NCI-H345 treated with DMSO at 0.1 percent for 48 hours (cell line): ENCODE data around the gene SMAD3.

ENCODE experiments used
- DNase-seq: peaks from one replicate; lab custom pipeline; 2025; ENCODE audit not compliant: unreplicated experiment; lab: John Stamatoyannopoulos, UW

Gene SMAD3

GRCh38 chr15:67080118-67080899 is 14.9 kb downstream of the SMAD3 start:
- DNase-seq = no peak

- no peak for DNase-seq
These were observed 15.6 kb downstream of the SMAD3 start for GRCh38 chr15:67080900-67081431.

- DNase-seq = no peak
These were observed 16.7 kb downstream of the SMAD3 start for GRCh38 chr15:67082007-67082536.

DNA sequence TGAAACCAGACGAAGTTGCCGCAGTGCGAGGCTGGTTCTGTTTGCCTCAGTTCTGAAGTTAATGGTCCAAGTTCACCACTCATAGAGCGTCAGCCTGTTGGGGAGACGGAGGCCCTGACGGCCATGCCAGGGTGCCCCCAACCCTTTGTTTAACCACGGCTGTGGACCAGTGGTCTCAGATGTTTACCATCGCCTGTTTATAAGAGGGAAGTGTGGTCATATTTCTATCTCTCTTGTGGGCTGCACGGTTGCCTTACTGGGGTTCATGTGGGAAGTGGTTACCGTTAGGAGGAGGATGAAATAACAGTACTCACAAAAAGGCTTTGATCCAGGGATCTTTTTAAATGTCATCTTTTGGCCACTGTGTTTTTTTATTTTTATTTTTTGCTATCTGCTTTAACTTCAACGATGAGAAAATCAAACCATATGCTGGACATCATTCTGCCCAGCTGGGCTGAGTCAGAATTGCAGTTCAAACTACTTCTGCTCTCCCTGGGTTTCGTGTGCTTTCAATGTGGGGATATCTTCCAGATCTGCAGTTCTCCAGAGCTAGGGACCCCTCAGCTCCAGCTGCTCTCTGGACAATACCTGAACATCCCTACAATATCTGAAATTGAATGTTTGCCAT is 17.8 kb downstream of the SMAD3 start:
- DNase-seq = no peak

GRCh38 chr15:67084561-67084960 is 19.2 kb downstream of the SMAD3 start:
- no peak for DNase-seq

GRCh38 chr15:67085237-67085817 is 19.9 kb downstream of the SMAD3 start:
- no peak for DNase-seq

GRCh38 chr15:67085818-67086636 is 20.6 kb downstream of the SMAD3 start:
- no peak for DNase-seq

DNA sequence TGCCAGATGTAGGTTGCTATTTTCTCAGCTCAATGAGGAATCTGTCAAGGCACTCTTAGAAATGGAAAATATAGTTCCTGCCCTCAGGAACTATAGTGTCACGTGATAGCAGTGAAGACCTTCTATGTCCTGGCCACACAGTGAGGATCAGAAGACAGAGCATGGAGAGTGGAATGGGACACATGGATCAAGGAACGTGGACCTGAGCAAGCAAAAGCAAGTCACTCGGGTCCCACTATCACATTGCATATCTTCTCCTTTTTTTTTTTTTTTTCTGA is 21.2 kb downstream of the SMAD3 start:
- no peak for DNase-seq

DNA sequence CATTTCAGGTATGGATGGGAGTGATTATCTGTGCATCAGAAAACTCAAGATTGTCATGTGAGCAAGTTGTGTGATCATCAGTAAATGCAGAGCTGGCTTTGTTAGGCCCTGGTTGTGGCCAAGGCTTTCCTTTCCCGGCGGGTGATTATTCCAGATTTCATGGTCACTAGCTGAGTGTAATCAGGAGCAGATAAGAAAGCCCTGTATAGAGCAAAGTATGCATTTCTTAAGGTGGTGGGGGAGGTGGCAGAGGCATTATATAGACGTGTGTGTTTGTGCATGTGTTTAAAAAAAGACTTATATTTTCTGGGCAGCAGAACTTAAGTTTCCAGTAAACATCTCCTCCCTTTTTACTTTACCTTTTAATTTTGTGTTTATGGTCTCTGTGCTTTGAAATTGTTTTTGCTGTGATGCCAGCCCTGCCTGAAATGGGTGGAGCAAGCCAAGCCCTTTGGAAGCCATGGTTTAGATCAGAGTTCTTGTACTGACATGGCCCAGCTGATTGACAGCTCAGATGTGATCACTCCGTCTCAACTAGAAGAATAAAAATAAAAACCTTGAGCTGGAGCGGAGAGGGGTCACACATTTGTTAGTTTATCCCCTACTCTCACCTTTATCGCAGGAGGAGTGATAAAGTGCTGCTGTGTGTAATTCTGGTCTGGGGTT is 22.2 kb downstream of the SMAD3 start:
- DNase-seq = no peak

GRCh38 chr15:67089217-67090193 is 24.1 kb downstream of the SMAD3 start:
- DNase-seq = no peak

GRCh38 chr15:67090297-67091070 is 25.1 kb downstream of the SMAD3 start:
- DNase-seq = no peak

DNA sequence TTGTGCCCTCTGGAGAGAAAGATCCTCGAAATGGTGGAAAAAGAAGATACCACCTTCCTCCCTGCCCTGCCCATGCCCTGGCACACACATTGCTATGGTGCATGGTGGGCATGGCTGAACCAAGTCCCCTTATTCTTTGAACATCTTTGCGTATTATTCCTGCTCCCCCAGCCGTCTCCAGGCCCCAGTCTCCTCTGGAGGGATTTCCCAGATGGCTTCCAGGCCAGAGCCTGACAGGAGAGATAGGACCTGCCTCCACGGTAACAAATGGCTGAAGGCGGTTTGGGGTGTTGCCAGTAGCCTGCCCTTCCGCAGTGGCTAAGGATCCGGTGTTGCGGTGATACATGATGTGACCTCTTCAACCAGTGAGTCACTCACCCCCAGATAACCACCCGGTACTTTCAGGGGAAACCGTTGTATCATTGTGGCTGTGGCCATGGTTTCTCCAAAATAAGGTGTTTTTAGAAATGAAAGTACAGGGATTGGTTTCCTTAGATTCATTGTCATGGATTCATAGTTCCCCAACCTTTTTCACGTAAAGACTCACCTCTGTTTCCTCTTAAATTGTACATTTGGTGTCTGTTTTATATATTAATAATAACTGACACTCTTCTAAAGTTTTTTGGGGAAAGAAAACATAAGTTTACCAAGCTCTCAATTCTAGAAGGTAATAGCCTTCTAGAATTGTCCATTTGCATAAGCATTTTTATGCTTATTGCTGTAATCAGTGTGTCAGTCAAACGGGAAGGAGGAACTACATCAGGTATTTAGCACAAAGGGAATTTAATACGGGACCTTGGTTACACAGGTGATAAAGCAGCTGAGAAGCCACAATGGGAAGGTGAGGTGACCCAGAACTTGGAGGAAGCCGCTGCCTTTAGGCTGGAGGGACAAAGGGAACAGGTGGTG is 25.9 kb downstream of the SMAD3 start:
- no peak for DNase-seq

GRCh38 chr15:67091980-67092677 is 26.7 kb downstream of the SMAD3 start:
- DNase-seq = no peak

- DNase-seq = no peak
These were observed 27.5 kb downstream of the SMAD3 start for GRCh38 chr15:67092752-67093503.

DNA sequence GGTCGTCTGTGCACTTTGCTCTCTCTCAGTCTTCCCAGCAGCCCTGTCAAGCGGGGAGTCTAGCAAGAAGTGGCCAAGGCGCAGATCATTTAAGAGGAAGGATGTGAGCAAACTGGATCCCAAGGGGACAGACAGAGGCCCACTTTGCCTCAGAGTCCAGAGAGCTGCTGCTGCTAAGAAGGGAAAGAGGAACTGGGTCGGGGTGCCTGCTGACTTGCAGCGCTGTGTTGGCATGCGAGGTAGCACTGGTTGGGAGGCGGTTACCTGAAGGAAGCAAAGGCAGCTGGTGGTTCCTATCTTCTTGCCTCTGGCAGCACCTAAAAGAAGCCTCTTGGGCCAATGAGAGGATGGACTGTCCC is 28.1 kb downstream of the SMAD3 start:
- DNase-seq = no peak

DNA sequence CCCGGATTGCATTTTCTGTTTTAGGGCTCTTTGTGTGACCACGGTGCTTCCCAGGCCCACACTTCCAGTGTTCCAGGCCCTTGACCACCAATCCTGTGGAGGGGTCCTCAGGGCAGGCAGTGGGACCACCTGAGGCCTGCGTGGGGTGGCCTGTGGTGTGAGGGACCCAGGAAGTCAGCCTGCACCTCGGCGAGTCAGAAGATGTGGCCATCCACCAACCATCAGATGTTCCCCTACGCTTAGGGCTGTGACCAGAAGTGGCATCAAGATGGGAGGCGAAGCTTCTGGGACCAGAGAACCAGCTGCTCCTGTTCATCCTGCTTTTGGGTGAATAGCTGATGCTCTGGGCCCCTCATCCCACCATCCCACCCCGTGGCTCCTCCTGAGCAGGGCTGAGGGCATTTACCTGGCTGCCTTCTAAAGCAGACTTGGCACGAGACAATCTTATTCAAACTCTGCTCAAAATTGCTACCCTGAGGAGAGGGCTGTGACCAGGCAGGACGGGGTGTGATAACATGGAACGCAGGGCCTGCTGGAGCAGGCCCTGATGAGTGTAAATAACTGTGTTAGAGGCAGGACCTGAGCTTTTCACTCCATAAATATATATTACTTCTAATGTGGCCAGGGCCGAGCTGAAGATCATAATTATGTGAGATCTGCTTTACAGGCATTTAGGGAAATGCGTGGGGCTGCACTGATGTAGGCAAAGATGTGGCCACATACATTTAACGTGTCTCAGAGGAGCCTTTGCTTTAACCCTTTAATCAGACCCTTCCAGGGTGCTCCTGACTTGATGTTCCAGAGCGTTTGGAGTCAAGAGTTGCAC is 28.8 kb downstream of the SMAD3 start:
- no peak for DNase-seq
